Caco-2 (cell line): ENCODE results near the gene FSHR. TPM values are rescaled to one million over a fixed set of nuclear protein-coding genes. Genes with fewer than 3 reads are reported as not detected.

Source experiments
- BruUV-seq: library from RNA; stranded (reverse); fragments of 400-500 nt; replicated peaks from 2 replicates; lab custom pipeline; 2021; lab: Mats Ljungman, UMichigan
- CTCF ChIA-PET: fragments of 300-600 bp; sonication (Branson Sonifier 250); formaldehyde crosslinking; loops from one replicate; lab custom pipeline; 2022; ENCODE audit warnings: antibody characterized with exemption; lab: Charles Lee
- POLR2A ChIA-PET: fragments of 300-600 bp; sonication (Branson Sonifier 250); formaldehyde crosslinking; loops from one replicate; lab custom pipeline; 2022; ENCODE audit warnings: antibody characterized with exemption; lab: Charles Lee
- DNase-seq, 2 experiments: peaks; one replicate each; pipeline versions ENCODE4 v3.0.0 to v3.0.0-alpha.2; 2020 to 2022
- H3K27me3 ChIP-seq: replicated peaks from 2 replicates; pipeline ENCODE4 v1.6.0; 2011; ENCODE audit warnings: low read length; ENCODE audit not compliant: control insufficient read depth, insufficient read depth
- H3K36me3 ChIP-seq: 2 replicates; pipeline ENCODE4 v1.5.1; 2011; ENCODE audit warnings: low read length; ENCODE audit not compliant: control insufficient read depth, insufficient read depth
- H3K4me1 ChIP-seq: fragments of 250-450 bp; sonication (Bioruptor Pico); 2 replicates; pipeline ENCODE4 v1.5.1; 2020; ENCODE audit warnings: mild to moderate bottlenecking
- H3K4me3 ChIP-seq: 2 replicates; pipeline ENCODE4 v1.5.1; 2011; ENCODE audit warnings: low read depth, mild to moderate bottlenecking, control low read depth, low read length
- H3K9me3 ChIP-seq: fragments of 250-450 bp; sonication (Bioruptor Pico); 2 replicates; pipeline ENCODE4 v1.5.1; 2020; ENCODE audit warnings: mild to moderate bottlenecking, moderate library complexity
- H3K27ac Mint-ChIP-seq: one replicate; pipeline ENCODE4 v1.8.0; 2022; ENCODE audit warnings: mixed read lengths; ENCODE audit not compliant: unreplicated experiment
- H3K27me3 Mint-ChIP-seq: one replicate; pipeline ENCODE4 v1.8.0; 2022; ENCODE audit warnings: mixed read lengths; ENCODE audit not compliant: insufficient read depth, unreplicated experiment
- H3K36me3 Mint-ChIP-seq: one replicate; pipeline ENCODE4 v1.8.0; 2022; ENCODE audit warnings: mild to moderate bottlenecking, mixed read lengths; ENCODE audit not compliant: insufficient read depth, unreplicated experiment
- H3K4me1 Mint-ChIP-seq: one replicate; pipeline ENCODE4 v1.8.0; 2022; ENCODE audit warnings: low read depth, mixed read lengths; ENCODE audit not compliant: unreplicated experiment
- H3K4me3 Mint-ChIP-seq: one replicate; pipeline ENCODE4 v1.8.0; 2022; ENCODE audit warnings: mild to moderate bottlenecking, moderate library complexity, mixed read lengths; ENCODE audit not compliant: unreplicated experiment
- H3K9me3 Mint-ChIP-seq: one replicate; pipeline ENCODE4 v1.8.0; 2022; ENCODE audit warnings: mixed read lengths; ENCODE audit not compliant: unreplicated experiment
- intact Hi-C: fragments of 100-400 bp; cut with micrococcal nuclease; formaldehyde crosslinking; loops from one replicate; pipeline ENCODE4 v1.10.0; 2022; ENCODE audit not compliant: unreplicated experiment
- total RNA-seq: library from RNA; stranded (reverse); gene quantifications from 2 replicates; pipeline ENCODE4 v1.2.3, GENCODE V29; 2022
- TF ChIP-seq, protein P1 (sequence below), 2 experiments: fragments of 200-600 bp in 1 of 2; IDR thresholded peaks; 1 replicate in 1 of 2; 2 replicates in 1 of 2; pipeline versions ENCODE4 v1.5.1 to v1.8.0; 2011 to 2022; ENCODE audit warnings: antibody characterized with exemption in 1 of 2, control low read depth in 1 of 2, inconsistent platforms in 1 of 2, low read depth in 1 of 2, low read length in 1 of 2, mild to moderate bottlenecking in 1 of 2, moderate library complexity in 1 of 2; ENCODE audit not compliant: insufficient read depth in 1 of 2, severe bottlenecking in 1 of 2, unreplicated experiment in 1 of 2

Gene FSHR
- total RNA-seq, 1 experiment from 2014 or later, result 0.41 TPM

DNA sequence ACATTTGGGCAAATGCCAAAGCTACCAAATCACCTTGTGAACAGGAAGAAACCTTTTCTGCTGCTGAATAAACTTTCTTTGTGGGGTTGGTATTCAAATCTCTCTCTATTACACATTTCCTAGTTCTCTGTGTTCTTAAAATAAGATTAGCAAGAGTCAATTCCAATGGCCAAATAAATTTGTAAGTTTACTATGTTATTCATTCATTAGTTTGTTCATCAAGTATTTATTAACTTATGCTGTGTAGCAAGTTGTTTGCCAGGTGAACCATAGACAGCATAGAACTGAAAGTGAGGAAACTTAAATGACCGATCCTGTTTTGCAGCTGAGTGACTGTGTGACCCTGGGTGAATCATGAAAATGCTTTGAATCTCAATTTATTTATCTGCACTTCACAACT is 37.7 kb upstream of the FSHR start:
- H3K4me1 Mint-ChIP-seq, result no peaks in the 10 kb centered on the region
- CTCF ChIA-PET, result no interaction called here
- POLR2A ChIA-PET, result no interaction called here
- no peaks in the 10 kb centered on the region for H3K9me3 Mint-ChIP-seq
- intact Hi-C loops, result no loop called here
- H3K36me3 ChIP-seq, result no peaks in the 10 kb centered on the region
- no peak overlapping the region for H3K4me3 Mint-ChIP-seq
- no peak overlapping the region for H3K4me3 ChIP-seq
- TF ChIP-seq, protein P1, sequence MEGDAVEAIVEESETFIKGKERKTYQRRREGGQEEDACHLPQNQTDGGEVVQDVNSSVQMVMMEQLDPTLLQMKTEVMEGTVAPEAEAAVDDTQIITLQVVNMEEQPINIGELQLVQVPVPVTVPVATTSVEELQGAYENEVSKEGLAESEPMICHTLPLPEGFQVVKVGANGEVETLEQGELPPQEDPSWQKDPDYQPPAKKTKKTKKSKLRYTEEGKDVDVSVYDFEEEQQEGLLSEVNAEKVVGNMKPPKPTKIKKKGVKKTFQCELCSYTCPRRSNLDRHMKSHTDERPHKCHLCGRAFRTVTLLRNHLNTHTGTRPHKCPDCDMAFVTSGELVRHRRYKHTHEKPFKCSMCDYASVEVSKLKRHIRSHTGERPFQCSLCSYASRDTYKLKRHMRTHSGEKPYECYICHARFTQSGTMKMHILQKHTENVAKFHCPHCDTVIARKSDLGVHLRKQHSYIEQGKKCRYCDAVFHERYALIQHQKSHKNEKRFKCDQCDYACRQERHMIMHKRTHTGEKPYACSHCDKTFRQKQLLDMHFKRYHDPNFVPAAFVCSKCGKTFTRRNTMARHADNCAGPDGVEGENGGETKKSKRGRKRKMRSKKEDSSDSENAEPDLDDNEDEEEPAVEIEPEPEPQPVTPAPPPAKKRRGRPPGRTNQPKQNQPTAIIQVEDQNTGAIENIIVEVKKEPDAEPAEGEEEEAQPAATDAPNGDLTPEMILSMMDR (IDR thresholded peaks at IDR 0.05; ENCODE audit: insufficient read depth in 1 of 2, low read depth in 1 of 2, low read length in 1 of 2, severe bottlenecking in 1 of 2, unreplicated experiment in 1 of 2), result no peak
- no peaks in the 10 kb centered on the region for H3K36me3 Mint-ChIP-seq
- no peaks in the 10 kb centered on the region for H3K9me3 ChIP-seq
- BruUV-seq, result no TSS peak
- no peaks in the 10 kb centered on the region for H3K27me3 ChIP-seq
- H3K4me1 ChIP-seq, result no peaks in the 10 kb centered on the region
- no peak for DNase-seq
- no peak overlapping the region for H3K27ac Mint-ChIP-seq
- no peaks in the 10 kb centered on the region for H3K27me3 Mint-ChIP-seq

DNA sequence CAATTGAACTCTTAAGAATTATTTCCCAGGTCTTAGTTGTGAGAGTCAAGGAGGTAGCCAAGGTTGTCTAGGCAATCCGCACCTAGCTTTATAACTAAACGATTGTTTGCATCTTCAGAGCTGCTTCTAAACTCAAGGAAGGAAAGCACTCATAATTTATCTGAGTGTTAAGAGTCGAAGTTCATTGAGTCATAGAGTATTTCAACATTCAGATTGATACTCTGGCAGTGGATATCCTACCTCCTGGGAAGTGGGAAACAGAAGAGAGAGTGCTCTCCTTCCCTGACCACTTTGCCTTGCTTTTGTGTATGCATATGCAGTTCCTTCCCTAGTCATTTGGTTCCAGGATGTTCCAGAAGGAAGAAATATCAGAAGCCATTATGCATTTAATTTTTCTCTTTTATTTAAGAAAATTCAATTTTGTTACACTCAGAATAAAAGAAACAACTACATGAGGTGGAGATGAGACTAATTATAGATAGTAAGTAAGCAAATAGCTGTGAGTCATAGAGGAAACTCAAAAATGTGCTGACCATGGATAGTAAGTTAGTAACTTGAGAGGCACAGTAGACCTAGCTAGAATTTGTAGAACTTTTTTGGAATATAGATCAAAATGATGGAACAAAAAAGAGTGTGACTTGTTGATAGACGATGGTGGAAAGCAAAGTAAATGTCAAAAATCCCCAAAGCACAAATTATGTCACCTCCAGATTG is 35.4 kb upstream of the FSHR start:
- Histone ChIP-seq H3K4me3 (no peak overlapping the region), H3K4me1 (no peaks in the 10 kb centered on the region), H3K36me3 (no peaks in the 10 kb centered on the region), H3K27me3 (no peaks in the 10 kb centered on the region), H3K9me3 (no peaks in the 10 kb centered on the region)
- Mint-ChIP-seq H3K4me1 (no peaks in the 10 kb centered on the region), H3K36me3 (no peaks in the 10 kb centered on the region), H3K4me3 (no peak overlapping the region), H3K27me3 (peaks cover 5% of the 10 kb centered on the region), H3K9me3 (peaks cover 7% of the 10 kb centered on the region), H3K27ac (no peak overlapping the region)
- CTCF ChIA-PET, result no interaction called here
- intact Hi-C loops, result no loop called here
- POLR2A ChIA-PET, result no interaction called here
- DNase-seq, result no peak
- TF ChIP-seq, protein P1 (IDR thresholded peaks at IDR 0.05; ENCODE audit: insufficient read depth in 1 of 2, low read depth in 1 of 2, low read length in 1 of 2, severe bottlenecking in 1 of 2, unreplicated experiment in 1 of 2), result no peak
- BruUV-seq, result no TSS peak

DNA sequence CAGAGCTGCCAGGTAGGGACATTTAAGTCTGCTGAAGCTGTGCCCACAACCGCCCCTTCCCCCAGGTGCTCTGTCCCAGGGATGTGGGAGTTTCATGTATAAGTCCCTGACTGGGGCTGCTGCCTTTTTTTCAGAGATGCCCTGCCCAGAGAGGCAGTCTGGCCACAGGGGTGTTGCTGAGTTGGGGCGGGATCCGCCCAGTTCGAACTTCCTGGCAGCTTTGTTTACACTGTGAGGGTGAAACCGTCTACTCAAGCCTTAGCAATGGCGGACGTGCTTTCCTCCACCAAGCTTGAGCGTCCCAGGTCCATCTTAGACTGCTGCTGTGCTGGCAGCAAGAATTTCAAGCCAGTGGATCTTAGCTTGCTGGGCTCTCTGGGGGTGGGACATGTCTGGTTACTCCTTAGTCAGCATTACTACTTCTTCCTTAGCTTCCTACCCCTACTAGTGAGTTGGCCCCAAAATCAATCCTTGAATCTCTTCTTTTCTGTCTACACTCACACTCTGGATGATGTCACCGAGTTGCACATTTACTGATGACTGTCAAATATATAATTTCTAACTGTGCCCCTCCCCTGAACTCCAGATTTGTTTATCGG is 31.8 kb upstream of the FSHR start:
- intact Hi-C loops, result no loop called here
- H3K4me1 Mint-ChIP-seq, result no peaks in the 10 kb centered on the region
- no peak for DNase-seq
- POLR2A ChIA-PET, result no interaction called here
- BruUV-seq, result no TSS peak
- H3K36me3 Mint-ChIP-seq, result no peaks in the 10 kb centered on the region
- H3K27me3 ChIP-seq, result no peaks in the 10 kb centered on the region
- CTCF ChIA-PET, result no interaction called here
- H3K9me3 Mint-ChIP-seq, result peaks cover 8% of the 10 kb centered on the region
- H3K27ac Mint-ChIP-seq, result no peak overlapping the region
- H3K4me1 ChIP-seq, result no peaks in the 10 kb centered on the region
- H3K36me3 ChIP-seq, result no peaks in the 10 kb centered on the region
- peaks cover 5% of the 10 kb centered on the region for H3K27me3 Mint-ChIP-seq
- H3K4me3 Mint-ChIP-seq, result no peak overlapping the region
- TF ChIP-seq, protein P1 (IDR thresholded peaks at IDR 0.05; ENCODE audit: insufficient read depth in 1 of 2, low read depth in 1 of 2, low read length in 1 of 2, severe bottlenecking in 1 of 2, unreplicated experiment in 1 of 2), result no peak
- no peaks in the 10 kb centered on the region for H3K9me3 ChIP-seq
- H3K4me3 ChIP-seq, result no peak overlapping the region
